Kidney epithelial cell (primary cell): ENCODE measurements around the gene CCR9. TPM values are rescaled to one million over a fixed set of nuclear protein-coding genes. Genes with fewer than 3 reads are reported as not detected.
"Not testable (repeated sequence)": the region's sequence is repeated elsewhere in the genome, so short reads cannot be mapped to it uniquely, and the experiment has no call there.

Experiments
- DNase-seq: peaks from one replicate; pipeline ENCODE4 v3.0.0-alpha.2; 2010; ENCODE audit warnings: low read depth
- H3K27me3 ChIP-seq: 2 replicates; pipeline ENCODE4 v1.6.0; 2011; ENCODE audit warnings: low read length; ENCODE audit not compliant: control insufficient read depth, insufficient read depth
- H3K36me3 ChIP-seq: 2 replicates; pipeline ENCODE4 v1.5.1; 2011; ENCODE audit warnings: low read length; ENCODE audit not compliant: control insufficient read depth, insufficient read depth
- H3K4me3 ChIP-seq: 2 replicates; pipeline ENCODE4 v1.5.1; 2011; ENCODE audit warnings: low read depth, mild to moderate bottlenecking, control low read depth, low read length
- CTCF ChIP-seq: IDR thresholded peaks from 2 replicates; pipeline ENCODE4 v1.5.1; 2011; ENCODE audit warnings: mild to moderate bottlenecking, moderate library complexity, low read length, control low read depth, inconsistent platforms; ENCODE audit not compliant: insufficient read depth, poor library complexity, severe bottlenecking
- total RNA-seq: library from RNA; depleted of rRNA; stranded (reverse); fragments of >200 nt; gene quantifications from 2 replicates; pipeline ENCODE4 v1.2.3, GENCODE V29; 2015

Gene CCR9
- total RNA-seq, 1 donor from 2014 or later, result not detected

GRCh38 chr3:45844616-45845015 is 41.7 kb upstream of the CCR9 start:
- TF ChIP-seq CTCF, result no peak
- DNase-seq, result no peak
- Histone ChIP-seq H3K4me3 (no peak overlapping the region), H3K27me3 (peaks cover 7% of the 10 kb centered on the region), H3K36me3 (no peaks in the 10 kb centered on the region)

GRCh38 chr3:45848392-45848791 is 38.0 kb upstream of the CCR9 start:
- H3K36me3 ChIP-seq, result no peaks in the 10 kb centered on the region
- H3K27me3 ChIP-seq, result peaks cover 7% of the 10 kb centered on the region
- no peak for DNase-seq
- H3K4me3 ChIP-seq, result no peak overlapping the region
- TF ChIP-seq CTCF, result no peak

- Histone ChIP-seq H3K27me3 (peaks cover 5% of the 10 kb centered on the region), H3K4me3 (no peak overlapping the region), H3K36me3 (no peaks in the 10 kb centered on the region)
- no peak for DNase-seq
- TF ChIP-seq CTCF, result no peak
Observed at GRCh38 chr3:45852828-45853227, 33.5 kb upstream of the CCR9 start.

GRCh38 chr3:45856323-45856722 is 30.0 kb upstream of the CCR9 start:
- not testable (repeated sequence) for H3K36me3 ChIP-seq, DNase-seq, H3K27me3 ChIP-seq, H3K4me3 ChIP-seq

GRCh38 chr3:45857024-45857423 is 29.3 kb upstream of the CCR9 start:
- DNase-seq, H3K4me3 ChIP-seq, H3K27me3 ChIP-seq, H3K36me3 ChIP-seq: not testable (repeated sequence)

- H3K27me3 ChIP-seq, result no peaks in the 10 kb centered on the region
- no peak for DNase-seq
- no peaks in the 10 kb centered on the region for H3K36me3 ChIP-seq
- no peak for TF ChIP-seq CTCF
- H3K4me3 ChIP-seq, result no peak overlapping the region
Observed at GRCh38 chr3:45858809-45859543, 27.4 kb upstream of the CCR9 start.

- no peak for DNase-seq
- H3K27me3 ChIP-seq, result peaks cover 2% of the 10 kb centered on the region
- no peaks in the 10 kb centered on the region for H3K36me3 ChIP-seq
- TF ChIP-seq CTCF, result no peak
- no peak overlapping the region for H3K4me3 ChIP-seq
Observed at GRCh38 chr3:45860481-45860880, 25.9 kb upstream of the CCR9 start.
